ENCODE data around the gene SDK1.

GRCh38 chr7:3910054-3910453 lies 609.0 kb downstream of the SDK1 start:
- TF ChIP-seq CTCF (IDR thresholded peaks at IDR 0.05; ENCODE audit: control extremely low read depth in 1 of 3, insufficient read depth in 1 of 3, low read depth in 1 of 3, low read length in 3 of 3) (no peak), TAF1 (IDR thresholded peaks at IDR 0.05; ENCODE audit: low read depth, low read length) (no peak), EP300 (IDR thresholded peaks at IDR 0.05; ENCODE audit: borderline replicate concordance in 1 of 2, low read depth in 2 of 2, low read length in 2 of 2) (no peak), POLR2A (IDR thresholded peaks at IDR 0.05; ENCODE audit: control extremely low read depth in 1 of 2, low read depth in 2 of 2, low read length in 2 of 2) (no peak), JUN (IDR thresholded peaks at IDR 0.05; ENCODE audit: low read depth, low read length) (no peak)
